BLaER1 (cell line): Measurements from ENCODE around the gene TFEC.

Experiments
- H3K27ac ChIP-seq: shearing (Covaris generic); formaldehyde crosslinking; 2 replicates; pipeline ENCODE4 v1.8.1; 2022
- H3K27me3 ChIP-seq: shearing (Covaris generic); formaldehyde crosslinking; 2 replicates; pipeline ENCODE4 v1.8.1; 2022
- H3K36me3 ChIP-seq: shearing (Covaris generic); formaldehyde crosslinking; 2 replicates; pipeline ENCODE4 v1.8.1; 2022
- H3K4me1 ChIP-seq: shearing (Covaris generic); formaldehyde crosslinking; 2 replicates; pipeline ENCODE4 v1.8.1; 2022
- H3K4me2 ChIP-seq: shearing (Covaris generic); formaldehyde crosslinking; 2 replicates; pipeline ENCODE4 v1.8.1; 2022
- H3K4me3 ChIP-seq: shearing (Covaris generic); formaldehyde crosslinking; 2 replicates; pipeline ENCODE4 v1.8.1; 2022
- H3K9ac ChIP-seq: shearing (Covaris generic); formaldehyde crosslinking; 2 replicates; pipeline ENCODE4 v1.8.1; 2022
- H3K9me3 ChIP-seq: shearing (Covaris generic); formaldehyde crosslinking; 2 replicates; pipeline ENCODE4 v1.8.1; 2022
- H4K20me1 ChIP-seq: shearing (Covaris generic); formaldehyde crosslinking; 2 replicates; pipeline ENCODE4 v1.8.1; 2022
- Cebpa-rat ChIP-seq: shearing (Covaris generic); IDR thresholded peaks from 2 replicates; pipeline ENCODE4 v1.8.1; 2022

TFEC gene

DNA sequence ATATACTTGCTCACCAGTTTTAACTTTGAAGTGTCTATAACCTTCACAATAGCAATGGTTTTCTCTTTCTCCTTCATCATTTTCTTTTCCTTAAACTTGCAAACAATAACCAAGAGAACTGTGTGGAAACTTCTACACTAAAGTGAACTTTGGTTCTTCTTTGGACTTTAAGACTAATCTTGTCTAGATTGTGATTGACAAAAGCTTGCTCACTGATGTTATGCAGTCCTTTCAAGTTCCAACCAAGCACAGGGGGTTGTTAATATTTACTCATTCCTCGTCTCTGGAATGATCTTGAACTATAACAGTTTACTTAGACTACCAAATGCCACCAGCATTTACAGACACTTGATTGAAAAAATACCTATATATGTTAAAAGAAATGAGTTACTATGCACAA lies 62.4 kb downstream of the TFEC start:
- Histone ChIP-seq H3K27me3 (no peaks in the 10 kb centered on the region), H3K9me3 (no peaks in the 10 kb centered on the region), H3K9ac (no peak overlapping the region), H3K36me3 (no peaks in the 10 kb centered on the region), H3K4me2 (no peak overlapping the region), H3K4me3 (no peak overlapping the region), H3K27ac (no peak overlapping the region), H3K4me1 (no peaks in the 10 kb centered on the region), H4K20me1 (no peaks in the 10 kb centered on the region)
- TF ChIP-seq Cebpa-rat, result no peak

DNA sequence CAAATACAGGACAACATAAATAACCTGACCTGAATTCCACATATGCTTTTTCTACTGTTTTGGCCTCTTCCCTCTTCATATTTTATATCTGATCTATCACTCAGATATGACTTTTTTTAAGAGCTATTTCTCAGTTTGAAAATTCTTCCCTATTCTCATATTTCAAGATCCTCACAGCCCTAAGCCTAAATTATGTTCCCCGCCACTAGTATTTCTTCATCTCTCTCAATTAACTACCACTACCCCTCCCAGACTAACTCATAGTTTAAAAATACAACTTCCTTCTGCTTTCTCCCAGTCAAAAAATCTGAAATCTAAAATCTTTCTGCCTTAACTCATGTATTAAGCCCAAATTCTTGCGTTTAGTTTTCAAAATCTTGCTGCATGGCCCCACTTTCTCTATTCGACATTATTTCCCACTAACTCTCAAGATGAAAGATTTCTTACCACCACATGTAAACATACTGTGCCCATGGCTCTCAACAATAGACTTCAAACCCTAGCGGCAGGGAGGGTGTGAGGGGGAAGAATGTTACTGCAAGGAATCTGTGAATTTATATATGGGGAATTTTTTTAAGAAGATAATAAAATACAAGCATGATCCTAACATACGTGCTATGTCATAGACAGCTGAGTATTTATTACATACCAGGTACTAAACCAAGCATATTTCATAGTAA lies 64.6 kb downstream of the TFEC start:
- no peaks in the 10 kb centered on the region for H3K4me1 ChIP-seq
- no peaks in the 10 kb centered on the region for H3K9me3 ChIP-seq
- no peak overlapping the region for H3K9ac ChIP-seq
- H3K4me2 ChIP-seq, result no peak overlapping the region
- TF ChIP-seq Cebpa-rat, result no peak
- H3K27ac ChIP-seq, result no peak overlapping the region
- no peak overlapping the region for H3K4me3 ChIP-seq
- H4K20me1 ChIP-seq, result no peaks in the 10 kb centered on the region
- no peaks in the 10 kb centered on the region for H3K36me3 ChIP-seq
- H3K27me3 ChIP-seq, result no peaks in the 10 kb centered on the region

DNA sequence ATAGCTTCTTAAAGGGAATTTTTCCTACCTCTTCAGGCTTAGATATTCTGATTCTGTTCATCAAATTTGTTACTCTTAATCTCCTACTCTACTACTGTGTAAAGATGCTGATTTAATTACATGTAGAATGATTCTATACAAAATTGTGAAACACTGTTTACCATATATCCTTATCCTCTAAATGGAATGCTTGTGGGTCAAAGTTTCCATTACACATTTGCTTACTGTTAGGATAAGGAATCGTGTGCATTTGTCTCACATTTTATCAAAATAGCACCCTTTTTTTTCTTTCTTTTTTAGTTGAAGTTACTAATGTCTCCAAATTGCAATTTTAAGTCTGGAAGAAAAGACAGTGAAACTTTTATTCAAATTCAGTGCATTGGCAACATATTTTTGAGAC lies 65.3 kb downstream of the TFEC start:
- H3K36me3 ChIP-seq, result no peaks in the 10 kb centered on the region
- no peaks in the 10 kb centered on the region for H3K9me3 ChIP-seq
- H3K27ac ChIP-seq, result no peak overlapping the region
- H3K4me2 ChIP-seq, result no peak overlapping the region
- no peak for TF ChIP-seq Cebpa-rat
- H4K20me1 ChIP-seq, result no peaks in the 10 kb centered on the region
- no peak overlapping the region for H3K4me3 ChIP-seq
- H3K4me1 ChIP-seq, result no peaks in the 10 kb centered on the region
- no peaks in the 10 kb centered on the region for H3K27me3 ChIP-seq
- no peak overlapping the region for H3K9ac ChIP-seq

DNA sequence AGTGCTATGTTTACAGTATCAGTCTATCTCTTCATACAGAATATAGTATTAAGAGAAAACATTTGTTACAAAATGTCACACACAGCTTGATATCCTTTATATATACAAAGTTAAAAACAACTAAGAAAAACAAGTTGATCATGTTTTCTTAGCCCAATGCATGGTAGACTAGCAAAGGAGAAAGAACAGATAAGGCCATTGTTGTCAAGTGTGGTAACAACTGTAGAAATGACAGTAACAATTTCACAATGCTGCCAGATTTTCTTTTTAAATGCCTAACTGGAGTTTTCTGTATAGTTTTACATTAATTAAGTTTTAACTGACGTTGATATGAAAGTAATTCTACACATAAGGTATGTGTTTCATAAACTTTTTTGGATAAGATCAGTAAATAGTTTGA lies 65.8 kb downstream of the TFEC start:
- no peak for TF ChIP-seq Cebpa-rat
- Histone ChIP-seq H4K20me1 (no peaks in the 10 kb centered on the region), H3K4me2 (no peak overlapping the region), H3K27me3 (no peaks in the 10 kb centered on the region), H3K9me3 (no peaks in the 10 kb centered on the region), H3K36me3 (no peaks in the 10 kb centered on the region), H3K4me3 (no peak overlapping the region), H3K4me1 (no peaks in the 10 kb centered on the region), H3K27ac (no peak overlapping the region), H3K9ac (no peak overlapping the region)

DNA sequence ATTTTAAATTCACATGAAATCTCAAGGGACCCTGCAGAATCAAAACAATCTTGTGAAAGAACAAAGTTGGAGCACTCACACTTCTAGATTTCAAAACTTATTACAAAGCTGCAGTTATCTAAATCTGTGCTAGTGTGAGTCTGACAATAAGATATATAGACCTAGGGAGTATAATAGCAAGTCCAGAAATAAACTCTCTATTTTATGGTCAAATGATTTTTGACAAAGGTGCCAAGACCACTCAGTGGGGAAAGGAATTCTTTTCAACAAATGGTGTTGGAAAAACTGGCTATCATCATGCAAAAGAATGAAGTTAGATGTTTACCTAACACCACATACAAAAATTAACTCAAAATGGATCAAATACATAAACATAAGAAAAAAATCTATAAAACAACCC lies 68.2 kb downstream of the TFEC start:
- Histone ChIP-seq H3K4me3 (no peak overlapping the region), H3K9ac (no peak overlapping the region), H3K9me3 (no peaks in the 10 kb centered on the region), H4K20me1 (no peaks in the 10 kb centered on the region), H3K4me2 (no peak overlapping the region), H3K4me1 (no peaks in the 10 kb centered on the region), H3K27me3 (no peaks in the 10 kb centered on the region), H3K27ac (no peak overlapping the region), H3K36me3 (no peaks in the 10 kb centered on the region)
- no peak for TF ChIP-seq Cebpa-rat

DNA sequence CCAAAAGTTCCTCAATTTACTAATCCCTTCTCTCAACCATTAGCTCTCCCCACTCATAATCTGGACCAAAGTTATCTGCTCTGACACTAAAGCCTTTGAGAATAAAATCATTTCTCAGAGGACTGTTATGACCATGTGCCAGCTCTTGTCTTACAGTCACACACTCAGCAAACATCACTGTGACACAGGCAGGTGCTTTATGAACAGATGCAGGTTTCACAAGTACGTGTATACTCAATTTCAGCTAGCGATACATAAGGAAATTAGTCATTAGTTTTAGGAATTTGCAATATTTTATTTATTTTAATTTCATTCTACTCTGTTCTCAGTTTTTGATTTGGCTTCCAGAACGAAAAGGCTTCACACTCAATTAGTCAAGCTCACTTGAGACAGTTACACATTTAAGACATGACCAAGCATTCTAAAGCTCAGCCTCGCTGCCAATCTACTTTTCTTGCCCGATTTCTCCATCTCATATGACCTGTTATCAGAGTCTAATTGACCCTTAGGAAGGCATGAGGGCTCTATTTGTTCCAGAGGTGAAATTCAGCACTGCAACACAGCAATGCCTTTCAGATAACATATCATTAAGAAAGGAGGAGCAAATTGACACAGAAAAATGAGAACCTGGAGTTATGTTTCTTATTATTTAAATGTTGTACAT lies 76.8 kb downstream of the TFEC start:
- Histone ChIP-seq H3K4me3 (no peak overlapping the region), H3K9ac (no peak overlapping the region), H3K4me2 (no peak overlapping the region), H3K9me3 (no peaks in the 10 kb centered on the region), H3K4me1 (no peaks in the 10 kb centered on the region), H3K27me3 (no peaks in the 10 kb centered on the region), H3K36me3 (no peaks in the 10 kb centered on the region), H3K27ac (no peak overlapping the region), H4K20me1 (no peaks in the 10 kb centered on the region)
- no peak for TF ChIP-seq Cebpa-rat

DNA sequence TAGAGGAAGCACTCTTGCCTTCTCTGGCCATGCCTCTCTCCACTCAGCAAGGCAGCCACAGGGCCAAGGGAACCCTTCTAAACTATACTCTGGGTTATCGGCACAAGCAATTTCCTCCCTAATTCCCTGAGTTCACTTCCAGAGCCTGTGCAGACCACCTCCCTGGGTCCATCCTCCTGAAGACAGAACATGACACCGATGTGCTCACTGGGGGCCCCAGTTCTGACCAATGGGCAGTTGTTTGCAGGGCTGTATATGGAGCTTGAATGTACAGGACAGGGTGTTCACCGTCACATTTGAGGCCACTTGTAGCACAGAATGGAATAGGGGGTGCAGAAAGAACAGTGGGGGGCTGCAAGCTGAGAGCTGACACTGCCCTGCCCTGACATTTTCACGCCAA lies 77.7 kb downstream of the TFEC start:
- H3K9ac ChIP-seq, result no peak overlapping the region
- H3K27me3 ChIP-seq, result no peaks in the 10 kb centered on the region
- no peak overlapping the region for H3K4me2 ChIP-seq
- H4K20me1 ChIP-seq, result no peaks in the 10 kb centered on the region
- H3K9me3 ChIP-seq, result no peaks in the 10 kb centered on the region
- H3K4me3 ChIP-seq, result no peak overlapping the region
- no peaks in the 10 kb centered on the region for H3K4me1 ChIP-seq
- no peak overlapping the region for H3K27ac ChIP-seq
- no peaks in the 10 kb centered on the region for H3K36me3 ChIP-seq
- no peak for TF ChIP-seq Cebpa-rat

DNA sequence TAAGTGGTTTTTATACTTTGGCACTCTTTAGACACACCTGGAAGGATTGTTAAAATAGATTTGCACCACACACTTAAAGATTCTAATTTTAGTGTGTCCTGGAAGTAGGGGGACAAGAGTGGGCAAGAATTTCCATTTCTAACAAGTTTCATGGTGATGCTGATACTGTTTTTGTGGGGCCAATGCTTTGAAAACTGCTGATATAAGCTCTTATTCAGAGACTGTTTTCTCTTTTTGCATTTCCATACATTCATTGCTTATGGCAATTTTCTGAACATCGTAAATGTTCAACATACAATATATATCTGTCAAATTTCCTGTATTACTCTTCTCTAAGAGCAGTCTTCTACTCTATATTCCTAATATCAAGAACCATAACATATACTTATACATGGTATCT lies 79.0 kb downstream of the TFEC start:
- H3K4me3 ChIP-seq, result no peak overlapping the region
- no peaks in the 10 kb centered on the region for H3K4me1 ChIP-seq
- no peaks in the 10 kb centered on the region for H4K20me1 ChIP-seq
- no peak overlapping the region for H3K4me2 ChIP-seq
- no peak overlapping the region for H3K9ac ChIP-seq
- H3K36me3 ChIP-seq, result no peaks in the 10 kb centered on the region
- TF ChIP-seq Cebpa-rat, result no peak
- H3K27ac ChIP-seq, result no peak overlapping the region
- H3K27me3 ChIP-seq, result no peaks in the 10 kb centered on the region
- H3K9me3 ChIP-seq, result no peaks in the 10 kb centered on the region

DNA sequence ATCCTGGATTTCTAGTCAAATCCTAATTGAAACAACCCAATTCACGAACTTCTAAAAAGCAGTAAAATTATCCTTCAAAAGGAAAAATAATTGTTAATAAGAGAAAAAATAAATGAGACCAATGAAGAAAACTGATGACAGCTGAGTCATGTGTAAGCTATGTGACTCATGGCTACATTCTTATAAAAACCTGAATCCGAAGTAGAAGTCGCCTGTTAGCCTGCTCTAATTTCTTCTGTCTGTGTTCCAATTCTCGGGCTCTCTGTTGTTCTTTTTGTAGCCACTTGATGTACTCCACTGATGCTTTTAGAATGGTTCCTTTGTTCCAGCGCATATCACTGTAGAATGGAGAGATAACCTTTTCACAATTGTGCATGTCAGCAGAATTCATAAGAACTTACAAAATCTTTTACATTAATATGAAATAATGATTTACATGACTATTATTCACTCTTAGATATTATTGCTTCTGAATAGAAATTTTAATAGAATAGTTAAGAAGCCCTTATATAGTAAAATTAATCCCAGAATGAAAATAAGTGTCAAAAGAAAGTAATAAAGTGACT lies 88.8 kb downstream of the TFEC start:
- Histone ChIP-seq H3K4me3 (no peak overlapping the region), H3K27ac (no peak overlapping the region), H3K9ac (no peak overlapping the region), H3K36me3 (no peaks in the 10 kb centered on the region), H3K4me1 (no peaks in the 10 kb centered on the region), H4K20me1 (no peaks in the 10 kb centered on the region), H3K27me3 (no peaks in the 10 kb centered on the region), H3K9me3 (no peaks in the 10 kb centered on the region), H3K4me2 (no peak overlapping the region)
- TF ChIP-seq Cebpa-rat, result no peak

DNA sequence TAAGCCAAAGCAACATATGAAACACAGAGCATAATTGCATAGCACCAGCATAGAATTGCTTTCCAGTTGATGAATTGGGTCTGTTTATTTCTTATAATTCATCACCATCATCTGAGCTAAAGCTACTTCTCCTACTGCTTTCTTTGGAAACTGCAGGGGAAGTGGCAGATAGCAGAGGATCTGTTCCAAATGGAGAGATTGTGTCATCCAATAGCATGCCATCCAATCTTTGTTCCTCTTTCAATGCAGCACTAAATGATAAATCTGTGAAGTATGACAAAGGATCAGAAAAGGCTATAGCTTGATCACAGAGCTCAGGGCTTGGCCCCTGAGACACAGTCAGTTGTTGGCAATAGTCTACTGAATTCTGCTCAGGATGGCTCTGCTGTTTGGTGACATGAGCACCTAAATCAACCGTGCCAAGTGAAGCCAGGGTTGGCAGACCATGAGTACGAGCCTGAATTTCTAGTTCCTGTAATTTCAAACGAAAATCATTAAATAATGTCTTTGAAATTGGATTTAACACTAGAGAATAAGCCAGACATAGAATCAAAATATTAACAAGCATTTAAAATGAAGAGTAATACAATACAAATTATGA lies 90.0 kb downstream of the TFEC start:
- no peaks in the 10 kb centered on the region for H3K27me3 ChIP-seq
- no peak overlapping the region for H3K4me3 ChIP-seq
- H3K9me3 ChIP-seq, result no peaks in the 10 kb centered on the region
- no peak for TF ChIP-seq Cebpa-rat
- no peak overlapping the region for H3K27ac ChIP-seq
- no peaks in the 10 kb centered on the region for H4K20me1 ChIP-seq
- no peak overlapping the region for H3K4me2 ChIP-seq
- no peak overlapping the region for H3K9ac ChIP-seq
- no peaks in the 10 kb centered on the region for H3K36me3 ChIP-seq
- no peaks in the 10 kb centered on the region for H3K4me1 ChIP-seq
